Upper lobe of left lung (tissue), 4 donors: ENCODE data around the gene LSM10.

Experiments
- EP300 ChIP-seq, 4 donors: sonication (generic); formaldehyde crosslinking; IDR thresholded peaks; one replicate each; pipeline ENCODE4 v1.5.1; 2017; ENCODE audit warnings: antibody characterized with exemption in 4 of 4, control low read depth in 2 of 4
- POLR2A ChIP-seq, 4 donors: fragments of 450-650 bp; IDR thresholded peaks; one replicate each; pipeline ENCODE4 v1.5.1; 2016 to 2017; ENCODE audit warnings: antibody characterized with exemption in 4 of 4, mild to moderate bottlenecking in 2 of 4
- POLR2AphosphoS5 ChIP-seq, 2 donors: sonication (generic); formaldehyde crosslinking; IDR thresholded peaks; one replicate each; pipeline ENCODE4 v1.5.1; 2017; ENCODE audit warnings: antibody characterized with exemption in 2 of 2
- TF ChIP-seq, protein P1 (sequence below), 6 experiments: fragments of 450-650 bp in 4 of 6; fragments of 200-600 bp in 2 of 6; sonication (generic) in 2 of 6; IDR thresholded peaks; one replicate each; pipeline ENCODE4 v1.5.1; 2016 to 2019; ENCODE audit warnings: antibody characterized with exemption in 6 of 6

DNA sequence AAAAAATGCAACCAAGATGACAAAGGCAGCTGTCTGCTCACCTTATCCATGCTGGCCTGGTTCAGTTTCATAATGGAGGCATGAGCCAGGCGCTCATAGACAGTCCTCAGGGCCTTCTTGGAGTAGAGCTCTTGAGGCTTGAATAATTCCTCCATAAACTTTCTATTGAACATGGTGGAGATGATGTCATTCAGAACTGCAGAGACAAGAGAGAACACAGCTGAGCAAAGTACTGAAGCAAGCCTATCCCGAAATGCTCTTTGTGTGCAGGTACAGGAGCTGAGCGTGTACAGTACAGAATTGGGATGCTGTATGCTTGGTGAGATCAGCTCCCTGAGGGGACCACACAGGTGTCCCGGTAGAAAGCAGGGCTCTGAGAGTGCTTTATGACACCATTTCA, 41.0 kb upstream of the LSM10 start:
- TF ChIP-seq, protein P1, sequence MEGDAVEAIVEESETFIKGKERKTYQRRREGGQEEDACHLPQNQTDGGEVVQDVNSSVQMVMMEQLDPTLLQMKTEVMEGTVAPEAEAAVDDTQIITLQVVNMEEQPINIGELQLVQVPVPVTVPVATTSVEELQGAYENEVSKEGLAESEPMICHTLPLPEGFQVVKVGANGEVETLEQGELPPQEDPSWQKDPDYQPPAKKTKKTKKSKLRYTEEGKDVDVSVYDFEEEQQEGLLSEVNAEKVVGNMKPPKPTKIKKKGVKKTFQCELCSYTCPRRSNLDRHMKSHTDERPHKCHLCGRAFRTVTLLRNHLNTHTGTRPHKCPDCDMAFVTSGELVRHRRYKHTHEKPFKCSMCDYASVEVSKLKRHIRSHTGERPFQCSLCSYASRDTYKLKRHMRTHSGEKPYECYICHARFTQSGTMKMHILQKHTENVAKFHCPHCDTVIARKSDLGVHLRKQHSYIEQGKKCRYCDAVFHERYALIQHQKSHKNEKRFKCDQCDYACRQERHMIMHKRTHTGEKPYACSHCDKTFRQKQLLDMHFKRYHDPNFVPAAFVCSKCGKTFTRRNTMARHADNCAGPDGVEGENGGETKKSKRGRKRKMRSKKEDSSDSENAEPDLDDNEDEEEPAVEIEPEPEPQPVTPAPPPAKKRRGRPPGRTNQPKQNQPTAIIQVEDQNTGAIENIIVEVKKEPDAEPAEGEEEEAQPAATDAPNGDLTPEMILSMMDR (IDR thresholded peaks at IDR 0.05) = no peak
- TF ChIP-seq POLR2AphosphoS5 (IDR thresholded peaks at IDR 0.05) = no peak
- TF ChIP-seq POLR2A (IDR thresholded peaks at IDR 0.05) = no peak
- no peak for TF ChIP-seq EP300 (IDR thresholded peaks at IDR 0.05)
